ENCODE results near the gene ISL2. TPM values are rescaled to one million over a fixed set of nuclear protein-coding genes. Genes with fewer than 3 reads are reported as not detected.

ISL2 gene
- total and polyA plus RNA-seq, 2 of the 13 experiments (the other 11 are each of a cell fraction or from before 2014, with no cell fraction given): 4.3 to 5.1 TPM

DNA sequence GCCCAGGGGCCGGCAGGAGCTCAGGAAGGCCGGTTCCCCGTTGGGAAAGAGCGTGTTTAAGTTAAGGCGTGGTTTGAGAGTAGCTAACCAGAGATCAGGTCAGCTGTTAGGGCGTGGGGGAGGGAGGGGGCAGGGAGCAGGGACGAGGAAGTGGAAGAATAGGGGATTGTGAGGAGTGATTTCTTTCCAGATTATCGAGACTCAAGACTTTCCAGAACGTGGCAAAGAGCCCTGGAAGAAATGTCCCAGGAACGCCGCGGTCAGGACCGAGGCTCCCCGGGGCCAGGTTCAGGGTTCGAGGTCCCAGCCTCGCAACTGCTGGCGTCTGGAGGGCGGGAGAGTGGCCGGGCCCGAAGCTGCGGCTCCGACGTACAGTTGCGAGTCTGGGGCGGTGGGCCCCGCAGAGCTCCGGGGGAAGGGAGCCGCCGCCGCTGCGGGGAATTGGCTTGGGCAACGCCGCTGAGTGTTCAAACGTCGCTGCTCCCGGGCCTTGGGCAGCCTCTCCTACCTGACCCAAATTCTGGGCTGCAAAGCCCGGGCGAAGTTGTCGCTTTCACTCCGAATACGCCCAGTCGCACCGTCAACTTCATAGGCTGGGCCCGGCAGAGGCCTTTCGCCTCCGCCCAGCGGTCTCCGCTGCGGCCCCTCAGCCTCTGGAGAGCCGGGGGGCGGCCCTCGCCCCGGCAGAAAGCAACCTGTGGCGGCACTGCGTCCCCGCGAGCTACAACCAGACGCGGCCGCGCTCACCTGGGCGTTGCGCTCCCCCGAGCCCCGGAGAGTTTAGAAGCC, 9.5 kb downstream of the ISL2 start (continued):
- TF ChIP-seq, protein P1, sequence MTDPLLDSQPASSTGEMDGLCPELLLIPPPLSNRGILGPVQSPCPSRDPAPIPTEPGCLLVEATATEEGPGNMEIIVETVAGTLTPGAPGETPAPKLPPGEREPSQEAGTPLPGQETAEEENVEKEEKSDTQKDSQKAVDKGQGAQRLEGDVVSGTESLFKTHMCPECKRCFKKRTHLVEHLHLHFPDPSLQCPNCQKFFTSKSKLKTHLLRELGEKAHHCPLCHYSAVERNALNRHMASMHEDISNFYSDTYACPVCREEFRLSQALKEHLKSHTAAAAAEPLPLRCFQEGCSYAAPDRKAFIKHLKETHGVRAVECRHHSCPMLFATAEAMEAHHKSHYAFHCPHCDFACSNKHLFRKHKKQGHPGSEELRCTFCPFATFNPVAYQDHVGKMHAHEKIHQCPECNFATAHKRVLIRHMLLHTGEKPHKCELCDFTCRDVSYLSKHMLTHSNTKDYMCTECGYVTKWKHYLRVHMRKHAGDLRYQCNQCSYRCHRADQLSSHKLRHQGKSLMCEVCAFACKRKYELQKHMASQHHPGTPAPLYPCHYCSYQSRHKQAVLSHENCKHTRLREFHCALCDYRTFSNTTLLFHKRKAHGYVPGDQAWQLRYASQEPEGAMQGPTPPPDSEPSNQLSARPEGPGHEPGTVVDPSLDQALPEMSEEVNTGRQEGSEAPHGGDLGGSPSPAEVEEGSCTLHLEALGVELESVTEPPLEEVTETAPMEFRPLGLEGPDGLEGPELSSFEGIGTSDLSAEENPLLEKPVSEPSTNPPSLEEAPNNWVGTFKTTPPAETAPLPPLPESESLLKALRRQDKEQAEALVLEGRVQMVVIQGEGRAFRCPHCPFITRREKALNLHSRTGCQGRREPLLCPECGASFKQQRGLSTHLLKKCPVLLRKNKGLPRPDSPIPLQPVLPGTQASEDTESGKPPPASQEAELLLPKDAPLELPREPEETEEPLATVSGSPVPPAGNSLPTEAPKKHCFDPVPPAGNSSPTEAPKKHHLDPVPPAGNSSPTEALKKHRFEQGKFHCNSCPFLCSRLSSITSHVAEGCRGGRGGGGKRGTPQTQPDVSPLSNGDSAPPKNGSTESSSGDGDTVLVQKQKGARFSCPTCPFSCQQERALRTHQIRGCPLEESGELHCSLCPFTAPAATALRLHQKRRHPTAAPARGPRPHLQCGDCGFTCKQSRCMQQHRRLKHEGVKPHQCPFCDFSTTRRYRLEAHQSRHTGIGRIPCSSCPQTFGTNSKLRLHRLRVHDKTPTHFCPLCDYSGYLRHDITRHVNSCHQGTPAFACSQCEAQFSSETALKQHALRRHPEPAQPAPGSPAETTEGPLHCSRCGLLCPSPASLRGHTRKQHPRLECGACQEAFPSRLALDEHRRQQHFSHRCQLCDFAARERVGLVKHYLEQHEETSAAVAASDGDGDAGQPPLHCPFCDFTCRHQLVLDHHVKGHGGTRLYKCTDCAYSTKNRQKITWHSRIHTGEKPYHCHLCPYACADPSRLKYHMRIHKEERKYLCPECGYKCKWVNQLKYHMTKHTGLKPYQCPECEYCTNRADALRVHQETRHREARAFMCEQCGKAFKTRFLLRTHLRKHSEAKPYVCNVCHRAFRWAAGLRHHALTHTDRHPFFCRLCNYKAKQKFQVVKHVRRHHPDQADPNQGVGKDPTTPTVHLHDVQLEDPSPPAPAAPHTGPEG (CRISPR knock-in tag; IDR thresholded peaks at IDR 0.05): 0 out of 2 replicates have a peak, but pooled peaks have one; percentile 36
- peak; percentile 15; the same call in 1 of the 2 replicates for TF ChIP-seq HNF4A (CRISPR knock-in tag; IDR thresholded peaks at IDR 0.05)
- peak; percentile 69 for TF ChIP-seq ZFX (CRISPR knock-in tag; IDR thresholded peaks at IDR 0.05; ENCODE audit: low read depth)
- TF ChIP-seq, protein P2, sequence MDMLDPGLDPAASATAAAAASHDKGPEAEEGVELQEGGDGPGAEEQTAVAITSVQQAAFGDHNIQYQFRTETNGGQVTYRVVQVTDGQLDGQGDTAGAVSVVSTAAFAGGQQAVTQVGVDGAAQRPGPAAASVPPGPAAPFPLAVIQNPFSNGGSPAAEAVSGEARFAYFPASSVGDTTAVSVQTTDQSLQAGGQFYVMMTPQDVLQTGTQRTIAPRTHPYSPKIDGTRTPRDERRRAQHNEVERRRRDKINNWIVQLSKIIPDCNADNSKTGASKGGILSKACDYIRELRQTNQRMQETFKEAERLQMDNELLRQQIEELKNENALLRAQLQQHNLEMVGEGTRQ (IDR thresholded peaks at IDR 0.05; ENCODE audit: low read depth, low read length): no peak
- TF ChIP-seq, protein P2 (CRISPR knock-in tag; IDR thresholded peaks at IDR 0.05; ENCODE audit: borderline replicate concordance): no peak
- 0 out of 2 replicates have a peak, but pooled peaks have one; percentile 14 for TF ChIP-seq ZNF746 (CRISPR knock-in tag; IDR thresholded peaks at IDR 0.05)
- peak; percentile 37; the same call in 1 of the 2 replicates for TF ChIP-seq ZNF333 (CRISPR knock-in tag; IDR thresholded peaks at IDR 0.05; ENCODE audit: borderline replicate concordance)
- peak; percentile 38 for TF ChIP-seq MEF2D (CRISPR knock-in tag; IDR thresholded peaks at IDR 0.05)
- TF ChIP-seq GZF1 (CRISPR knock-in tag; IDR thresholded peaks at IDR 0.05): 0 out of 2 replicates have a peak, but pooled peaks have one; percentile 47
- no peak for TF ChIP-seq ZNF138 (CRISPR knock-in tag; IDR thresholded peaks at IDR 0.05; ENCODE audit: low read depth)
- peak; percentile 42; the same call in 1 of the 2 replicates for TF ChIP-seq ZNF501 (CRISPR knock-in tag; IDR thresholded peaks at IDR 0.05)
- TF ChIP-seq, protein P3, sequence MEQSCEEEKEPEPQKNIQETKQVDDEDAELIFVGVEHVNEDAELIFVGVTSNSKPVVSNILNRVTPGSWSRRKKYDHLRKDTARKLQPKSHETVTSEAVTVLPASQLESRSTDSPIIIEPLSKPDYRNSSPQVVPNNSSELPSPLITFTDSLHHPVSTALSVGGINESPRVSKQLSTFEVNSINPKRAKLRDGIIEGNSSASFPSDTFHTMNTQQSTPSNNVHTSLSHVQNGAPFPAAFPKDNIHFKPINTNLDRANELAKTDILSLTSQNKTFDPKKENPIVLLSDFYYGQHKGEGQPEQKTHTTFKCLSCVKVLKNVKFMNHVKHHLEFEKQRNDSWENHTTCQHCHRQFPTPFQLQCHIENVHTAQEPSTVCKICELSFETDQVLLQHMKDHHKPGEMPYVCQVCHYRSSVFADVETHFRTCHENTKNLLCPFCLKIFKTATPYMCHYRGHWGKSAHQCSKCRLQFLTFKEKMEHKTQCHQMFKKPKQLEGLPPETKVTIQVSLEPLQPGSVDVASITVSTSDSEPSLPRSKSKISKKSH (CRISPR knock-in tag; IDR thresholded peaks at IDR 0.05; ENCODE audit: borderline replicate concordance): 0 out of 2 replicates have a peak, but pooled peaks have one; percentile 24
- peak; percentile 17; the same call in 1 of the 2 replicates for TF ChIP-seq PRDM15 (CRISPR knock-in tag; IDR thresholded peaks at IDR 0.05)
- 0 out of 2 replicates have a peak, but pooled peaks have one; percentile 24 for TF ChIP-seq CCDC6 (CRISPR knock-in tag; IDR thresholded peaks at IDR 0.05)
